ENCODE data around the gene MAP3K5. TPM values are rescaled to one million over a fixed set of nuclear protein-coding genes. Genes with fewer than 3 reads are reported as not detected.

The MAP3K5 gene
- total and polyA plus RNA-seq, 3 donors from 2014 or later, result 21.3 to 55.3 (median 46.1) TPM

GRCh38 chr6:136523196-136523595 lies 269.1 kb downstream of the MAP3K5 start:
- intact Hi-C loops (cut with DNase I; ENCODE audit: low total_unique reads), result no loop called here
- WGBS, 2 donors, result 94% methylated on average over 4 of the region's 4 CpGs
- TF ChIP-seq, protein P1, sequence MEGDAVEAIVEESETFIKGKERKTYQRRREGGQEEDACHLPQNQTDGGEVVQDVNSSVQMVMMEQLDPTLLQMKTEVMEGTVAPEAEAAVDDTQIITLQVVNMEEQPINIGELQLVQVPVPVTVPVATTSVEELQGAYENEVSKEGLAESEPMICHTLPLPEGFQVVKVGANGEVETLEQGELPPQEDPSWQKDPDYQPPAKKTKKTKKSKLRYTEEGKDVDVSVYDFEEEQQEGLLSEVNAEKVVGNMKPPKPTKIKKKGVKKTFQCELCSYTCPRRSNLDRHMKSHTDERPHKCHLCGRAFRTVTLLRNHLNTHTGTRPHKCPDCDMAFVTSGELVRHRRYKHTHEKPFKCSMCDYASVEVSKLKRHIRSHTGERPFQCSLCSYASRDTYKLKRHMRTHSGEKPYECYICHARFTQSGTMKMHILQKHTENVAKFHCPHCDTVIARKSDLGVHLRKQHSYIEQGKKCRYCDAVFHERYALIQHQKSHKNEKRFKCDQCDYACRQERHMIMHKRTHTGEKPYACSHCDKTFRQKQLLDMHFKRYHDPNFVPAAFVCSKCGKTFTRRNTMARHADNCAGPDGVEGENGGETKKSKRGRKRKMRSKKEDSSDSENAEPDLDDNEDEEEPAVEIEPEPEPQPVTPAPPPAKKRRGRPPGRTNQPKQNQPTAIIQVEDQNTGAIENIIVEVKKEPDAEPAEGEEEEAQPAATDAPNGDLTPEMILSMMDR (IDR thresholded peaks at IDR 0.05), result no peak
- no peak for TF ChIP-seq POLR2A (IDR thresholded peaks at IDR 0.05)
- H3K27me3 ChIP-seq, result no peaks in the 10 kb centered on the region
- H3K4me1 ChIP-seq, result peaks cover 12% of the 10 kb centered on the region
- DNase-seq, result no peak
- H3K9me3 ChIP-seq, result no peaks in the 10 kb centered on the region
- H3K4me3 ChIP-seq, result no peak overlapping the region
- H3K27ac ChIP-seq, result no peak overlapping the region
- no peaks in the 10 kb centered on the region for H3K36me3 ChIP-seq (ENCODE audit: low read depth, missing control alignments)

DNA sequence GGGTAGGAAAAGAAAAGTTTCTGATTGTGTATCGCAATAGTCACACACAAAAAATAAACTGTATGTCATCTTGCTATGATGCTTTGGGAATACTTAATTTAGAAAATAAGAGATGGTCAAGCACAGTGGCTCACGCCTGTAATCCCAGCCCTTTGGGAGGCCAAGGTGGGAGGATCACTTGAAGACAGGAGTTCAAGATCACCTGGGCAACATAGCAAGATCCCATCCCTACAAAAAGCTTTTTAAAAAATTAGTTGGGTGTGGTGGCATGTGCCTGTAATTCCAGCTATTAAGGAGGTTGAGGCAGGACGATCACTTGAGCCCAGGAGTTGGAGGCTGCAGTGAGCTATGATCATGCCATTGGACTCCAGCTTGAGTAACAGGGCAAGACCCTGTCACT lies 269.6 kb downstream of the MAP3K5 start:
- Histone ChIP-seq H3K4me1 (peaks cover 12% of the 10 kb centered on the region), H3K27me3 (no peaks in the 10 kb centered on the region), H3K4me3 (no peak overlapping the region), H3K36me3 (ENCODE audit: low read depth, missing control alignments) (no peaks in the 10 kb centered on the region), H3K9me3 (no peaks in the 10 kb centered on the region), H3K27ac (no peak overlapping the region)
- no peak for TF ChIP-seq POLR2A (IDR thresholded peaks at IDR 0.05)
- TF ChIP-seq, protein P1 (IDR thresholded peaks at IDR 0.05), result no peak
- 92 to 96% methylated on average over 3 of the region's 3 CpGs for WGBS, 2 donors
- DNase-seq, result no peak
- intact Hi-C loops (cut with DNase I; ENCODE audit: low total_unique reads), result no loop called here

DNA sequence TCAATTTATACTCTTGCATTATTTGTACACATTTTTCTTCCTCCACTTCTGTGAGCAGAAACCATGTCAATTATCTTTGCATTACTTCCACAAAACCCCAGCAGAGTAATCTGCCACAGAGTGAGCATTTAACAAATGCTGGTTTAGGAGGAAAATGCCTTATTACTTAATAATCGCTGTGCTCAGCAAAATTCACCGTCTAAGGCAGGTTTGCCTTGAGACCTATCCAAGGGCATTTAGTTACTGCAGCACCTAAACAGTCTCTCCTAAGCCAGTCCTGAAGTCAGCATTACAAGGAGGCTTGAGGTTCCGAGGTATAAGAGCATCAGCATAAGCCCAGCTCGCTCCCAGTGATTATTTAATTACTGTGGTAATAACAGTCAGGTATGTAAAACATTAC lies 270.4 kb downstream of the MAP3K5 start:
- Histone ChIP-seq H3K27ac (no peak overlapping the region), H3K9me3 (no peaks in the 10 kb centered on the region), H3K4me3 (no peak overlapping the region), H3K27me3 (no peaks in the 10 kb centered on the region), H3K4me1 (peaks cover 9% of the 10 kb centered on the region), H3K36me3 (ENCODE audit: low read depth, missing control alignments) (no peaks in the 10 kb centered on the region)
- TF ChIP-seq POLR2A (IDR thresholded peaks at IDR 0.05), result no peak
- TF ChIP-seq, protein P1 (IDR thresholded peaks at IDR 0.05), result no peak
- 93 to 95% methylated on average over 4 of the region's 4 CpGs for WGBS, 2 donors
- no peak for DNase-seq
- intact Hi-C loops (cut with DNase I; ENCODE audit: low total_unique reads), result no loop called here

DNA sequence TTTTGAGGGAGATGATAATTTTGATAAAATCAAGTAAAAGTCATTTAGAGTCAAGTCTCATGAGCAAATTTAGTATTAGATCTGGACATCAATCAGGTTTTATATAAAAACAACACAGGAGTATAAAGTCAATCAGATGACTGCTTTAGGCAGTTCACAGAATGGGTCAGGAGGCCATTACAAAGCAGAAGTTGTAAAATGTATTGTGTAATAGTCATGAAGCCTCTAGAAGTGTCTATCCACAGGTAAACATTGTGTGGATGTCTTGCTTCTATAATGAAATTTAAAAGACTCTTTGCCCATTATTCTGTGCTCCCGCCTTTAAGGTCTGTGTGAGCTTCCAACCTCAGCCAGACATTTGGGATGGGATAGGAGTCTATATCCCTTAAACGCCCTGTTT lies 270.9 kb downstream of the MAP3K5 start:
- Histone ChIP-seq H3K36me3 (ENCODE audit: low read depth, missing control alignments) (no peaks in the 10 kb centered on the region), H3K4me3 (no peak overlapping the region), H3K27me3 (no peaks in the 10 kb centered on the region), H3K9me3 (no peaks in the 10 kb centered on the region), H3K4me1 (peaks cover 4% of the 10 kb centered on the region), H3K27ac (no peak overlapping the region)
- TF ChIP-seq, protein P1 (IDR thresholded peaks at IDR 0.05), result no peak
- no peak for TF ChIP-seq POLR2A (IDR thresholded peaks at IDR 0.05)
- no peak for DNase-seq
- intact Hi-C loops (cut with DNase I; ENCODE audit: low total_unique reads), result no loop called here
- 92% methylated on average over 2 of the region's 2 CpGs for WGBS, 2 donors

DNA sequence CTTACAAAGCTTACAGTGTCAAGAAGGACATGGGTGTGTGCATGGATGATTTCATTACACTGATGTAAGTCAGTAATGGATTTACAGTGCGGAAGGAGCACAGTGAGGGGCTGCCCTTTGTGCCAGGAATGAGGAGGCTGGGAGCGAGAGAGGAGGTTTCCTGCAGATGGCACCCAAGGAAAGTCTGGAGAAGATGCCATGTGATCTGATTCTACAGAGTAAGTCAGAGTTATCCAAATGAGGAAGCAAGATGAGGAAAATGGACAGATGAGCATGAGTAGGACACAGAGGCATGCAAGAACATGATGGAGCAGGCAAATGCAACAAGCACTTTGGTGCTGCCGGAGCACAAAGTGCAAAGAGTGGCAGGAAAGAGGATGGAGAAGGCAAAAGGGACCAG lies 271.8 kb downstream of the MAP3K5 start:
- Histone ChIP-seq H3K27me3 (no peaks in the 10 kb centered on the region), H3K4me1 (no peaks in the 10 kb centered on the region), H3K36me3 (ENCODE audit: low read depth, missing control alignments) (no peaks in the 10 kb centered on the region), H3K27ac (no peak overlapping the region), H3K9me3 (no peaks in the 10 kb centered on the region), H3K4me3 (no peak overlapping the region)
- no peak for DNase-seq
- TF ChIP-seq, protein P1 (IDR thresholded peaks at IDR 0.05), result no peak
- WGBS, 2 donors, result 91 to 93% methylated on average over 3 of the region's 3 CpGs
- intact Hi-C loops (cut with DNase I; ENCODE audit: low total_unique reads), result no loop called here
